Thoracic aorta (tissue), 2 donors: Measurements from ENCODE around the gene ZNF205. TPM values are rescaled to one million over a fixed set of nuclear protein-coding genes. Genes with fewer than 3 reads are reported as not detected.

Experiments
- ATAC-seq: fragments of 150-250 bp; one replicate; pipeline ENCODE4 v1.8.0; 2017; ENCODE audit warnings: low read depth; ENCODE audit not compliant: insufficient number of reproducible peaks, low FRiP score
- DNase-seq: peaks from one replicate; pipeline ENCODE4 v3.0.0-alpha.2; 2020; ENCODE audit warnings: low spot score
- H3K27ac ChIP-seq, 2 donors: fragments of 200-600 bp; sonication (generic); 1 replicate in 1 of 2; 2 replicates in 1 of 2; pipeline ENCODE4 v1.5.1; 2016; ENCODE audit warnings: mild to moderate bottlenecking in 2 of 2, moderate library complexity in 2 of 2
- H3K27me3 ChIP-seq: fragments of 200-600 bp; sonication (generic); replicated peaks from 2 replicates; pipeline ENCODE4 v1.6.0; 2016; ENCODE audit warnings: mild to moderate bottlenecking; ENCODE audit not compliant: insufficient read depth
- H3K36me3 ChIP-seq: fragments of 200-600 bp; sonication (generic); one replicate; pipeline ENCODE4 v1.5.1; 2016
- H3K4me1 ChIP-seq, 2 donors: fragments of 200-600 bp; sonication (generic); 1 replicate in 1 of 2; 2 replicates in 1 of 2; pipeline versions ENCODE4 v1.5.1 to v1.6.0; 2016; ENCODE audit warnings: low read depth in 2 of 2, mild to moderate bottlenecking in 1 of 2; ENCODE audit not compliant: control insufficient read depth in 1 of 2
- H3K4me3 ChIP-seq: fragments of 200-600 bp; sonication (generic); 2 replicates; pipeline ENCODE4 v1.5.1; 2016; ENCODE audit warnings: mild to moderate bottlenecking
- H3K9me3 ChIP-seq: fragments of 200-600 bp; sonication (generic); 2 replicates; pipeline ENCODE4 v1.5.1; 2016
- CTCF ChIP-seq: fragments of 200-600 bp; sonication (generic); IDR thresholded peaks from one replicate; pipeline ENCODE4 v1.5.1; 2019; ENCODE audit warnings: antibody characterized with exemption
- total RNA-seq, 2 donors: library from RNA; depleted of rRNA; stranded (reverse); fragments of >200 nt; gene quantifications; one replicate each; pipeline versions ENCODE4 v1.1.0 to v1.2.3, GENCODE V29; 2016

The ZNF205 gene
- total RNA-seq, 2 donors from 2014 or later: 16.4 to 19.4 TPM

- Histone ChIP-seq H3K4me1 (peaks cover 11 to 33% of the 10 kb centered on the region in 2 donors), H3K9me3 (no peaks in the 10 kb centered on the region), H3K4me3 (peak overlapping the region; percentile 74), H3K27ac (no peak overlapping the region), H3K36me3 (peaks cover 20% of the 10 kb centered on the region), H3K27me3 (no peaks in the 10 kb centered on the region)
- ATAC-seq (no peak), DNase-seq (no peak)
- TF ChIP-seq CTCF: no peak
These were observed 1.5 kb downstream of the ZNF205 start for GRCh38 chr16:3113765-3114479.

- no peak for DNase-seq
- TF ChIP-seq CTCF: no peak
- ATAC-seq: no peak
- H3K27me3 ChIP-seq: no peaks in the 10 kb centered on the region
- no peak overlapping the region for H3K4me3 ChIP-seq
- H3K9me3 ChIP-seq: no peaks in the 10 kb centered on the region
- H3K36me3 ChIP-seq: peaks cover 20% of the 10 kb centered on the region
- H3K27ac ChIP-seq: no peak overlapping the region
- H3K4me1 ChIP-seq: peaks cover 11 to 33% of the 10 kb centered on the region in 2 donors
These were observed 2.6 kb downstream of the ZNF205 start for GRCh38 chr16:3115003-3115402.

GRCh38 chr16:3115561-3115960 is 3.2 kb downstream of the ZNF205 start:
- Histone ChIP-seq H3K9me3 (no peaks in the 10 kb centered on the region), H3K4me1 (peaks cover 11 to 33% of the 10 kb centered on the region in 2 donors), H3K36me3 (peaks cover 23% of the 10 kb centered on the region), H3K27ac (no peak overlapping the region), H3K4me3 (no peak overlapping the region), H3K27me3 (no peaks in the 10 kb centered on the region)
- DNase-seq (no peak), ATAC-seq (no peak)
- no peak for TF ChIP-seq CTCF

GRCh38 chr16:3118204-3118790 is 5.9 kb downstream of the ZNF205 start:
- H3K27me3 ChIP-seq: no peaks in the 10 kb centered on the region
- no peak for ATAC-seq
- no peak for DNase-seq
- TF ChIP-seq CTCF: no peak
- peaks cover 23% of the 10 kb centered on the region for H3K36me3 ChIP-seq
- no peak overlapping the region for H3K4me3 ChIP-seq
- peaks cover 10 to 18% of the 10 kb centered on the region in 2 donors for H3K4me1 ChIP-seq
- no peaks in the 10 kb centered on the region for H3K9me3 ChIP-seq
- no peak overlapping the region for H3K27ac ChIP-seq

- no peak overlapping the region for H3K4me3 ChIP-seq
- ATAC-seq (no peak), DNase-seq (no peak)
- H3K27ac ChIP-seq: no peak overlapping the region
- peaks cover 4 to 18% of the 10 kb centered on the region in 2 donors for H3K4me1 ChIP-seq
- no peaks in the 10 kb centered on the region for H3K27me3 ChIP-seq
- TF ChIP-seq CTCF: no peak
- H3K9me3 ChIP-seq: no peaks in the 10 kb centered on the region
- peaks cover 23% of the 10 kb centered on the region for H3K36me3 ChIP-seq
These were observed 6.5 kb downstream of the ZNF205 start for GRCh38 chr16:3118846-3119245.
